WTC11 (cell line): ENCODE measurements around the gene RUNX2. TPM values are rescaled to one million over a fixed set of nuclear protein-coding genes. Genes with fewer than 3 reads are reported as not detected.

Source experiments
- ATAC-seq: fragments of 200-7000 bp; cut with Tn5 transposase; 2 replicates; pipeline ENCODE4 v1.10.0; 2021; ENCODE audit warnings: mild to moderate bottlenecking, moderate library complexity
- CTCF ChIA-PET: fragments of 300-600 bp; sonication (Branson Sonifier 250); formaldehyde crosslinking; loops from one replicate; lab custom pipeline; 2021; ENCODE audit warnings: antibody characterized with exemption; lab: Charles Lee
- POLR2A ChIA-PET: fragments of 350-600 bp; sonication (Branson Sonifier 250); formaldehyde crosslinking; loops from one replicate; lab custom pipeline; 2021; ENCODE audit warnings: antibody characterized with exemption; lab: Charles Lee
- DNase-seq: peaks from one replicate; pipeline ENCODE4 v3.0.0; 2021; ENCODE audit warnings: low spot score
- H3K27ac Mint-ChIP-seq: 2 replicates; pipeline ENCODE4 v1.8.0; 2021; ENCODE audit warnings: mixed read lengths
- H3K27me3 Mint-ChIP-seq: 2 replicates; pipeline ENCODE4 v1.8.0; 2021; ENCODE audit warnings: low read depth, mild to moderate bottlenecking, moderate library complexity, mixed read lengths
- H3K36me3 Mint-ChIP-seq: 2 replicates; pipeline ENCODE4 v1.8.0; 2021; ENCODE audit warnings: mixed read lengths
- H3K4me1 Mint-ChIP-seq: 2 replicates; pipeline ENCODE4 v1.8.0; 2022; ENCODE audit warnings: mixed read lengths
- H3K4me3 Mint-ChIP-seq: 2 replicates; pipeline ENCODE4 v1.8.0; 2021; ENCODE audit warnings: mild to moderate bottlenecking, moderate library complexity, mixed read lengths
- H3K9me3 Mint-ChIP-seq: 2 replicates; pipeline ENCODE4 v1.8.0; 2021; ENCODE audit warnings: mixed read lengths
- ELF4 ChIP-seq: sonication (generic); formaldehyde crosslinking; IDR thresholded peaks from 2 replicates; pipeline ENCODE4 v1.8.1; 2022; ENCODE audit warnings: low read depth, mild to moderate bottlenecking, moderate library complexity, missing genetic modification reagents
- FOXJ3 ChIP-seq: sonication (generic); formaldehyde crosslinking; IDR thresholded peaks from 2 replicates; pipeline ENCODE4 v1.9.0; 2021; ENCODE audit warnings: missing genetic modification reagents, mild to moderate bottlenecking, borderline replicate concordance
- NFE2L1 ChIP-seq: sonication (generic); formaldehyde crosslinking; IDR thresholded peaks from 2 replicates; pipeline ENCODE4 v1.8.1; 2023; ENCODE audit warnings: missing genetic modification reagents
- RELA ChIP-seq: sonication (generic); formaldehyde crosslinking; IDR thresholded peaks from 2 replicates; pipeline ENCODE4 v1.8.1; 2022; ENCODE audit warnings: missing genetic modification reagents, mild to moderate bottlenecking, borderline replicate concordance
- SMAD3 ChIP-seq: sonication (generic); formaldehyde crosslinking; IDR thresholded peaks from 2 replicates; pipeline ENCODE4 v1.8.0; 2022; ENCODE audit warnings: missing genetic modification reagents, mild to moderate bottlenecking, borderline replicate concordance
- TEAD1 ChIP-seq: sonication (generic); formaldehyde crosslinking; IDR thresholded peaks from 2 replicates; pipeline ENCODE4 v1.8.0; 2022; ENCODE audit warnings: mild to moderate bottlenecking, missing genetic modification reagents
- ZNF219 ChIP-seq: sonication (generic); formaldehyde crosslinking; IDR thresholded peaks from 2 replicates; pipeline ENCODE4 v1.8.0; 2023; ENCODE audit warnings: missing genetic modification reagents, mild to moderate bottlenecking, borderline replicate concordance
- ZNF317 ChIP-seq: sonication (generic); formaldehyde crosslinking; IDR thresholded peaks from 2 replicates; pipeline ENCODE4 v1.8.1; 2023; ENCODE audit warnings: low read depth, mild to moderate bottlenecking, moderate library complexity, missing genetic modification reagents, borderline replicate concordance
- ZNF423 ChIP-seq: fragments of 250-450 bp; sonication (Bioruptor Pico); IDR thresholded peaks from 2 replicates; pipeline ENCODE4 v2.1.2; 2022; ENCODE audit warnings: mild to moderate bottlenecking, moderate library complexity
- total RNA-seq: library from RNA; stranded (reverse); gene quantifications from 3 replicates; pipeline ENCODE4 v1.2.3, GENCODE V29; 2021
- TF ChIP-seq, protein P1 (sequence below): sonication (generic); formaldehyde crosslinking; IDR thresholded peaks from 2 replicates; pipeline ENCODE4 v1.8.1; 2022; ENCODE audit warnings: low read depth, mild to moderate bottlenecking, moderate library complexity, missing genetic modification reagents, borderline replicate concordance
- TF ChIP-seq, protein P2 (sequence below): sonication (generic); formaldehyde crosslinking; conservative IDR thresholded peaks from 2 replicates; pipeline ENCODE4 v1.8.1; 2023; ENCODE audit warnings: mild to moderate bottlenecking, low read depth, missing genetic modification reagents, moderate library complexity
- TF ChIP-seq, protein P3 (sequence below): sonication (generic); formaldehyde crosslinking; IDR thresholded peaks from 2 replicates; pipeline ENCODE4 v1.8.1; 2022; ENCODE audit warnings: mild to moderate bottlenecking, moderate library complexity, missing genetic modification reagents
- TF ChIP-seq, protein P4 (sequence below): sonication (generic); formaldehyde crosslinking; IDR thresholded peaks from 2 replicates; pipeline ENCODE4 v1.8.1; 2022; ENCODE audit warnings: mild to moderate bottlenecking, missing genetic modification reagents, moderate library complexity, borderline replicate concordance
- TF ChIP-seq, protein P5 (sequence below): sonication (generic); formaldehyde crosslinking; IDR thresholded peaks from 2 replicates; pipeline ENCODE4 v1.8.0; 2022; ENCODE audit warnings: mild to moderate bottlenecking, missing genetic modification reagents
- TF ChIP-seq, protein P6 (sequence below): sonication (generic); formaldehyde crosslinking; IDR thresholded peaks from 2 replicates; pipeline ENCODE4 v1.8.1; 2023; ENCODE audit warnings: mild to moderate bottlenecking, moderate library complexity, missing genetic modification reagents
- TF ChIP-seq, protein P7 (sequence below): fragments of 250-450 bp; sonication (Bioruptor Pico); IDR thresholded peaks from 2 replicates; pipeline ENCODE4 v1.9.0; 2021; ENCODE audit warnings: mild to moderate bottlenecking

Gene RUNX2
- total RNA-seq, 1 experiment from 2014 or later = 0.28 TPM

DNA sequence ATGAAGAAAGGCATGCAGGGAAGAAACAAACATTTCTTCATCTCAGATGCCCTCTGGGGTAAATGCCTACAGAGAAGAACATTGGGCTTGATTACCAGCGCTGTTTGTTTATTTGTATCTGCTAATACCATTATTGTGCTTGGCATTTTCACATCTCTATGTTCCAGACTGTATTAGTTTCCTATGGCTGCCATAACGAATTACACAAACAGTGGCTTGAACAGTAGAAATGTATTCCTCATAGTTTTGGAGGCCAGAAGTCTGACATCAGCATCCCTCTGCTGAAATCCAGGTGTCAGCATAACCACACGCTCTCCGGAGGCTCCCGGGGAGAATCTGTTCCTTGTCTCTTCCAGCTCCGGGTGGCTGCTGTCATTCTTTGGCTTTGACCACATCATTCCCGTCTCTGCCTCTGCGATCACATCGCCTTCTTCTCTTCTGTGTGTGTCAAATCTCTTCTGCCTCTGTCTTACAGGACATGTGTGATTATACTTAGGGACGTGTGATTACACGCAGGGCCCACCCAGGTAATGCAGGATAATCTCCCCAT lies 291.2 kb downstream of the RUNX2 start (continued):
- TF ChIP-seq, protein P1, sequence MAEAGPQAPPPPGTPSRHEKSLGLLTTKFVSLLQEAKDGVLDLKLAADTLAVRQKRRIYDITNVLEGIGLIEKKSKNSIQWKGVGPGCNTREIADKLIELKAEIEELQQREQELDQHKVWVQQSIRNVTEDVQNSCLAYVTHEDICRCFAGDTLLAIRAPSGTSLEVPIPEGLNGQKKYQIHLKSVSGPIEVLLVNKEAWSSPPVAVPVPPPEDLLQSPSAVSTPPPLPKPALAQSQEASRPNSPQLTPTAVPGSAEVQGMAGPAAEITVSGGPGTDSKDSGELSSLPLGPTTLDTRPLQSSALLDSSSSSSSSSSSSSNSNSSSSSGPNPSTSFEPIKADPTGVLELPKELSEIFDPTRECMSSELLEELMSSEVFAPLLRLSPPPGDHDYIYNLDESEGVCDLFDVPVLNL (CRISPR knock-in tag) = no peak
- TF ChIP-seq ELF4 (CRISPR knock-in tag) (no peak), RELA (CRISPR knock-in tag) (no peak)
- TF ChIP-seq, all 79 proteins: peak for 0

DNA sequence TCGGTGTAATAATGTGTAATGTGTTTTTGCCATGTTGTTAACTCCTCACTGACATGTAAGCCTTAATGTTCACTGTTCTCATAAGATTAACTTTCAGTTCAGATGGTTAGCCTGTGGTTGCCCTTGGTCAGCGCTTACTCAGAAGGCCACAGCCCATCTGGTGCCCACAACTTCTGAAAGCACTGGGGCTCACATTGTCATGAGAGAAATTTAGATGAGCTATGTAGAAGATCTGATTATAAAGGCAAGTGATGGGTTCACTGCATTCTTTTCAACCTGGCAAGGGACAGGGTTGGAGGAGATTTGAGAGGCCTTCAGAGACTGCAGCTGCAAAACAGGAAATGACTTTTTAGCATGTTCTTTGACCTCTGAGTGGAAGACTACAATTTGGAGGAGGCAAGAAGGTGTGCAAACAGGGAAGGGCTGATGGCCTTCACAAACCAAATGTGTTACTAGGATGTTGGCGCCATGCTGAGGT lies 291.9 kb downstream of the RUNX2 start:
- TF ChIP-seq, protein P2, sequence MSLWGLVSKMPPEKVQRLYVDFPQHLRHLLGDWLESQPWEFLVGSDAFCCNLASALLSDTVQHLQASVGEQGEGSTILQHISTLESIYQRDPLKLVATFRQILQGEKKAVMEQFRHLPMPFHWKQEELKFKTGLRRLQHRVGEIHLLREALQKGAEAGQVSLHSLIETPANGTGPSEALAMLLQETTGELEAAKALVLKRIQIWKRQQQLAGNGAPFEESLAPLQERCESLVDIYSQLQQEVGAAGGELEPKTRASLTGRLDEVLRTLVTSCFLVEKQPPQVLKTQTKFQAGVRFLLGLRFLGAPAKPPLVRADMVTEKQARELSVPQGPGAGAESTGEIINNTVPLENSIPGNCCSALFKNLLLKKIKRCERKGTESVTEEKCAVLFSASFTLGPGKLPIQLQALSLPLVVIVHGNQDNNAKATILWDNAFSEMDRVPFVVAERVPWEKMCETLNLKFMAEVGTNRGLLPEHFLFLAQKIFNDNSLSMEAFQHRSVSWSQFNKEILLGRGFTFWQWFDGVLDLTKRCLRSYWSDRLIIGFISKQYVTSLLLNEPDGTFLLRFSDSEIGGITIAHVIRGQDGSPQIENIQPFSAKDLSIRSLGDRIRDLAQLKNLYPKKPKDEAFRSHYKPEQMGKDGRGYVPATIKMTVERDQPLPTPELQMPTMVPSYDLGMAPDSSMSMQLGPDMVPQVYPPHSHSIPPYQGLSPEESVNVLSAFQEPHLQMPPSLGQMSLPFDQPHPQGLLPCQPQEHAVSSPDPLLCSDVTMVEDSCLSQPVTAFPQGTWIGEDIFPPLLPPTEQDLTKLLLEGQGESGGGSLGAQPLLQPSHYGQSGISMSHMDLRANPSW = no peak
- no peak for TF ChIP-seq ZNF423
- TF ChIP-seq, protein P3, sequence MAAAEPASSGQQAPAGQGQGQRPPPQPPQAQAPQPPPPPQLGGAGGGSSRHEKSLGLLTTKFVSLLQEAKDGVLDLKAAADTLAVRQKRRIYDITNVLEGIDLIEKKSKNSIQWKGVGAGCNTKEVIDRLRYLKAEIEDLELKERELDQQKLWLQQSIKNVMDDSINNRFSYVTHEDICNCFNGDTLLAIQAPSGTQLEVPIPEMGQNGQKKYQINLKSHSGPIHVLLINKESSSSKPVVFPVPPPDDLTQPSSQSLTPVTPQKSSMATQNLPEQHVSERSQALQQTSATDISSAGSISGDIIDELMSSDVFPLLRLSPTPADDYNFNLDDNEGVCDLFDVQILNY (CRISPR knock-in tag) = no peak
- TF ChIP-seq ZNF219 (CRISPR knock-in tag) = no peak
- TF ChIP-seq NFE2L1 (CRISPR knock-in tag) = no peak
- TF ChIP-seq TEAD1 (CRISPR knock-in tag) = no peak
- H3K4me3 Mint-ChIP-seq = no peak overlapping the region
- ChIA-PET POLR2A (interaction anchor here (0.6 kb wide), 1 partner anchor 82 kb away, joined by 3 read pairs; no protein-coding TSS in a partner anchor), CTCF (no interaction called here)
- H3K9me3 Mint-ChIP-seq = no peaks in the 10 kb centered on the region
- DNase-seq (no peak), ATAC-seq (no peak)
- H3K27ac Mint-ChIP-seq = no peak overlapping the region
- H3K27me3 Mint-ChIP-seq = no peaks in the 10 kb centered on the region
- H3K36me3 Mint-ChIP-seq = no peaks in the 10 kb centered on the region
- peaks cover 12% of the 10 kb centered on the region for H3K4me1 Mint-ChIP-seq

DNA sequence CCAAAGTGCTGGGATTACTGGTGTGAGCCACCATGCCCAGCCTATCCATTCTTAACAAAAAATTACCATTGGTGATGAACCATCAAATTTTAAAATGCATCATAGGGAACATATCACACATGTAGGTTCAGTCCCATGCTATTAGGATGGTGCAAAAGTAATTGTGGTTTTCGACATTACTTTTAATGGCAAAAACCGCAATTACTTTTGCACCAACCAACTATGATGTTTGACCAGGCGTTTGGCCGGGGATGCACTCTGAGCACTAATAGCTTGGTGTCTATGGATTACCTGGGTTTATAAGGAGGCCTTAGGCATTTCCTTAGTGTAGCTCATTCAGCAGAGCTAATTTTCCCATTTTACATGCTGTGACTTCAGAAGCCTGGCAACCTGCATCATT lies 296.1 kb downstream of the RUNX2 start:
- no peaks in the 10 kb centered on the region; the same call in 1 of the 2 replicates for H3K27me3 Mint-ChIP-seq
- peaks cover 5% of the 10 kb centered on the region for H3K4me1 Mint-ChIP-seq
- no peak for TF ChIP-seq SMAD3 (CRISPR knock-in tag)
- TF ChIP-seq, all 79 proteins: peak for 0
- POLR2A ChIA-PET = interaction anchor here (0.6 kb wide), 1 partner anchor 564 kb away, joined by 3 read pairs; no protein-coding TSS in a partner anchor
- ATAC-seq (no peak), DNase-seq (no peak)
- CTCF ChIA-PET = no interaction called here
- no peaks in the 10 kb centered on the region for H3K9me3 Mint-ChIP-seq
- no peaks in the 10 kb centered on the region for H3K36me3 Mint-ChIP-seq
- H3K27ac Mint-ChIP-seq = no peak overlapping the region
- no peak overlapping the region for H3K4me3 Mint-ChIP-seq

DNA sequence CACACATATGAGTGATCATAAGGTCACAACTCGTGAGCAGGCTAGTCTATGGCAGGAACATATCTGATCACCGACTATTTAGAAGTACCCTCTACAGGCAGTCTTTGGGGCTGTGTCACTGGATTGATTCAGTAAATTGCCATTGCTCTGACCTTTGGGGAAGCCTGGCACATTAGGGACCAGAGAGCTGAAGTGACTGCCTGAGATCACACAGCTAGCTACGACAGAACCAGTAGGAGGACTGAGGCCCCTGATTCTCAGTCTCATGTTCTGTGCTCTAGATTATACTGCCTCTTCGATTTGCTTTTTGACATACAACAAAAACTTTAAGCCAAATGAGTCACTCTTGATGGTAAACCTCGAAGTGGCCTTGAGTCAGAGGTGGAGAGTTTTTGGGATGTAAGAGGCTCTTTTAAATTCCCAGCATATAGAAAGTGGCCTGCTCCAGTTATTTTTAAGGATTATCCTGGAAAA lies 297.1 kb downstream of the RUNX2 start:
- no peaks in the 10 kb centered on the region for H3K9me3 Mint-ChIP-seq
- CTCF ChIA-PET = no interaction called here
- TF ChIP-seq, protein P4, sequence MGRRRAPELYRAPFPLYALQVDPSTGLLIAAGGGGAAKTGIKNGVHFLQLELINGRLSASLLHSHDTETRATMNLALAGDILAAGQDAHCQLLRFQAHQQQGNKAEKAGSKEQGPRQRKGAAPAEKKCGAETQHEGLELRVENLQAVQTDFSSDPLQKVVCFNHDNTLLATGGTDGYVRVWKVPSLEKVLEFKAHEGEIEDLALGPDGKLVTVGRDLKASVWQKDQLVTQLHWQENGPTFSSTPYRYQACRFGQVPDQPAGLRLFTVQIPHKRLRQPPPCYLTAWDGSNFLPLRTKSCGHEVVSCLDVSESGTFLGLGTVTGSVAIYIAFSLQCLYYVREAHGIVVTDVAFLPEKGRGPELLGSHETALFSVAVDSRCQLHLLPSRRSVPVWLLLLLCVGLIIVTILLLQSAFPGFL (CRISPR knock-in tag) = no peak
- TF ChIP-seq, protein P5, sequence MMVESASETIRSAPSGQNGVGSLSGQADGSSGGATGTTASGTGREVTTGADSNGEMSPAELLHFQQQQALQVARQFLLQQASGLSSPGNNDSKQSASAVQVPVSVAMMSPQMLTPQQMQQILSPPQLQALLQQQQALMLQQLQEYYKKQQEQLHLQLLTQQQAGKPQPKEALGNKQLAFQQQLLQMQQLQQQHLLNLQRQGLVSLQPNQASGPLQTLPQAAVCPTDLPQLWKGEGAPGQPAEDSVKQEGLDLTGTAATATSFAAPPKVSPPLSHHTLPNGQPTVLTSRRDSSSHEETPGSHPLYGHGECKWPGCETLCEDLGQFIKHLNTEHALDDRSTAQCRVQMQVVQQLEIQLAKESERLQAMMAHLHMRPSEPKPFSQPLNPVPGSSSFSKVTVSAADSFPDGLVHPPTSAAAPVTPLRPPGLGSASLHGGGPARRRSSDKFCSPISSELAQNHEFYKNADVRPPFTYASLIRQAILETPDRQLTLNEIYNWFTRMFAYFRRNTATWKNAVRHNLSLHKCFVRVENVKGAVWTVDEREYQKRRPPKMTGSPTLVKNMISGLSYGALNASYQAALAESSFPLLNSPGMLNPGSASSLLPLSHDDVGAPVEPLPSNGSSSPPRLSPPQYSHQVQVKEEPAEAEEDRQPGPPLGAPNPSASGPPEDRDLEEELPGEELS (CRISPR knock-in tag) = no peak
- TF ChIP-seq FOXJ3 (CRISPR knock-in tag) (no peak), ZNF317 (CRISPR knock-in tag) (no peak)
- TF ChIP-seq, protein P6, sequence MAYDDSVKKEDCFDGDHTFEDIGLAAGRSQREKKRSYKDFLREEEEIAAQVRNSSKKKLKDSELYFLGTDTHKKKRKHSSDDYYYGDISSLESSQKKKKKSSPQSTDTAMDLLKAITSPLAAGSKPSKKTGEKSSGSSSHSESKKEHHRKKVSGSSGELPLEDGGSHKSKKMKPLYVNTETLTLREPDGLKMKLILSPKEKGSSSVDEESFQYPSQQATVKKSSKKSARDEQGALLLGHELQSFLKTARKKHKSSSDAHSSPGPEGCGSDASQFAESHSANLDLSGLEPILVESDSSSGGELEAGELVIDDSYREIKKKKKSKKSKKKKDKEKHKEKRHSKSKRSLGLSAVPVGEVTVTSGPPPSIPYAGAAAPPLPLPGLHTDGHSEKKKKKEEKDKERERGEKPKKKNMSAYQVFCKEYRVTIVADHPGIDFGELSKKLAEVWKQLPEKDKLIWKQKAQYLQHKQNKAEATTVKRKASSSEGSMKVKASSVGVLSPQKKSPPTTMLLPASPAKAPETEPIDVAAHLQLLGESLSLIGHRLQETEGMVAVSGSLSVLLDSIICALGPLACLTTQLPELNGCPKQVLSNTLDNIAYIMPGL (CRISPR knock-in tag) = no peak
- TF ChIP-seq, protein P7, sequence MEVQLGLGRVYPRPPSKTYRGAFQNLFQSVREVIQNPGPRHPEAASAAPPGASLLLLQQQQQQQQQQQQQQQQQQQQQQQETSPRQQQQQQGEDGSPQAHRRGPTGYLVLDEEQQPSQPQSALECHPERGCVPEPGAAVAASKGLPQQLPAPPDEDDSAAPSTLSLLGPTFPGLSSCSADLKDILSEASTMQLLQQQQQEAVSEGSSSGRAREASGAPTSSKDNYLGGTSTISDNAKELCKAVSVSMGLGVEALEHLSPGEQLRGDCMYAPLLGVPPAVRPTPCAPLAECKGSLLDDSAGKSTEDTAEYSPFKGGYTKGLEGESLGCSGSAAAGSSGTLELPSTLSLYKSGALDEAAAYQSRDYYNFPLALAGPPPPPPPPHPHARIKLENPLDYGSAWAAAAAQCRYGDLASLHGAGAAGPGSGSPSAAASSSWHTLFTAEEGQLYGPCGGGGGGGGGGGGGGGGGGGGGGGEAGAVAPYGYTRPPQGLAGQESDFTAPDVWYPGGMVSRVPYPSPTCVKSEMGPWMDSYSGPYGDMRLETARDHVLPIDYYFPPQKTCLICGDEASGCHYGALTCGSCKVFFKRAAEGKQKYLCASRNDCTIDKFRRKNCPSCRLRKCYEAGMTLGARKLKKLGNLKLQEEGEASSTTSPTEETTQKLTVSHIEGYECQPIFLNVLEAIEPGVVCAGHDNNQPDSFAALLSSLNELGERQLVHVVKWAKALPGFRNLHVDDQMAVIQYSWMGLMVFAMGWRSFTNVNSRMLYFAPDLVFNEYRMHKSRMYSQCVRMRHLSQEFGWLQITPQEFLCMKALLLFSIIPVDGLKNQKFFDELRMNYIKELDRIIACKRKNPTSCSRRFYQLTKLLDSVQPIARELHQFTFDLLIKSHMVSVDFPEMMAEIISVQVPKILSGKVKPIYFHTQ (CRISPR knock-in tag) = no peak

More for the DNA sequence above, 297.1 kb downstream of the RUNX2 start:
- POLR2A ChIA-PET = no interaction called here
- Mint-ChIP-seq H3K4me3 (no peak overlapping the region), H3K4me1 (peaks cover under 1% of the 10 kb centered on the region; the same call in 1 of the 2 replicates), H3K27me3 (no peaks in the 10 kb centered on the region; the same call in 1 of the 2 replicates), H3K27ac (no peak overlapping the region), H3K36me3 (no peaks in the 10 kb centered on the region)
- no peak for DNase-seq
- ATAC-seq = no peak
